ENCODE data around the gene AMN.

DNA sequence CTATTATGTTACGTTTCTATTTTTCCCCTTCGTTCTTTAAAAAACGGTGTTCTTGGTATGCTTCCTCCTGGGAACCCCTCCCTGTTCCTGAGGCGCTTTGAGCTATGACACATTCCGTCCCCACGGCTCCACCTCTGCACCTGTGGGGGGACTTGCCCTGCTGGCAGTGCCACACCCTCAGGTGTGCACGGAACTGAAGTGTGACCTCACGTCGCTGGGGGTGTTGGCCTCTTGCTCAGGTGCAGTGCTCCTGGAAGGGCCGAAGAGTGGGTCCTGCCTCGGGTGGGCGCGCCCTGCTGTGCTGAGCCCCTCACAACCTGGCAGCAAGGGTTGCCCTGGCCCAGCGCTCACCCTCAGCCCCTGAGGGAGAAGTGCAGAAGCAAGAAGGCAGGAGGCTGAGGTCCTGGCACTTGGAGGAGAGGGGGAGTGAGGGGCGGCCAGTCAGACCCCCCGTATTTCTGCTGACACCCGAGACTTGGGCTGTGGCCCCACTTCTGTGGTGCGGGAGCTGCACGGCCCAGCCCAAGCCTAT, 4.9 kb downstream of the AMN start:
- TF ChIP-seq CTCF (conservative IDR thresholded peaks at IDR 0.05) = no peak
- TF ChIP-seq ZFX (IDR thresholded peaks at IDR 0.05) = no peak

All from C4-2B (cell line).